Activated naive CD4-positive, alpha-beta T cell treated with anti-CD3 and anti-CD28 coated beads, Interleukin-2, amount 10 ng/mL, durations not matched to agents 7 days and 5 days (primary cell): ENCODE measurements around the gene DPYSL5.

Experiments
- CTCF ChIA-PET: fragments of 350-600 bp; sonication (Branson Sonifier 250); formaldehyde crosslinking; loops from one replicate; lab custom pipeline; 2021; ENCODE audit warnings: antibody characterized with exemption; lab: Charles Lee
- DNase-seq: peaks from one replicate; pipeline ENCODE4 v3.0.0-alpha.2; 2020
- H3K27ac Mint-ChIP-seq: one replicate; pipeline ENCODE4 v1.8.0; 2021; ENCODE audit warnings: mild to moderate bottlenecking, moderate library complexity, mixed read lengths
- H3K27me3 Mint-ChIP-seq: one replicate; pipeline ENCODE4 v1.8.0; 2021; ENCODE audit warnings: mild to moderate bottlenecking, mixed read lengths
- H3K36me3 Mint-ChIP-seq: one replicate; pipeline ENCODE4 v1.8.0; 2021; ENCODE audit warnings: mixed read lengths
- H3K4me1 Mint-ChIP-seq: one replicate; pipeline ENCODE4 v1.8.0; 2021; ENCODE audit warnings: mixed read lengths
- H3K4me3 Mint-ChIP-seq: one replicate; pipeline ENCODE4 v1.8.0; 2021; ENCODE audit warnings: mild to moderate bottlenecking, moderate library complexity, mixed read lengths
- H3K9me3 Mint-ChIP-seq: one replicate; pipeline ENCODE4 v1.8.0; 2021; ENCODE audit warnings: mixed read lengths

Gene DPYSL5

DNA sequence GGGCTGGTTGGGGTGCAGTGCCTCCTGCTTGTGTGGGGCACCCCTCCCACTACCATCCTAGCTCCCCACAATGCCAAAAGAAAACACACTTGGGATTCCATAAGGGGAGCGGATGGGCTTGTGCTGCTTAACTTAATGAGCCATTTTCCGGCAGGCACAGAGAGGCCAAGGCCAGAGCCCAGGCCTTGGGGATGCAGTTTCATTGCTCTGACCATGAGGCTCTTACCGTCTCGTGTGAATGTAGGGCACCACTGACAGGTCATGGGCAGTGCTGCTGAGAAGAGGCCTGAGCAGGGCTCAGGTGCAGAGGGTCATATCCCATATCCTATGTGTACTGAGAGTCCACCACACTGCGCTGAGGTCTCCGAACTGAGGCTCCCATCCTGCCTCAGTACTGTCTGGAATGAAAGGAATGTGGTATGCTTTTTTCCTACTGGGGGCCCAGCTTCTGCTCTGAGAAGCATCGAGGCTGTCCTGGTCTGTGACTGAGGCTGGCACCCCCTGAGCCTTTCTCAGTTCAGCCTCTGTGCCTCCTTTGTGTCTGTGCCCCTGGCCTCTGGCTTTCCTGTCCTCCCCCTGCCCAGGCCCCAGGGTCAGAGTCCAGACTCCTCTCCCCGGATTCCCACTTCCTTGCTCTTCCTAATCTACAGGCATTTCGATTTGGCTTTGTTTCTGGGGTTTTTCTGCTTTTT, 77.3 kb downstream of the DPYSL5 start:
- no peak for DNase-seq
- Mint-ChIP-seq H3K27me3 (peaks cover 35% of the 10 kb centered on the region), H3K4me1 (no peaks in the 10 kb centered on the region), H3K27ac (no peak overlapping the region), H3K4me3 (no peak overlapping the region), H3K36me3 (no peaks in the 10 kb centered on the region), H3K9me3 (no peaks in the 10 kb centered on the region)
- CTCF ChIA-PET: interaction anchor here (1.1 kb wide), 1 partner anchor 80 kb away, joined by 3 read pairs; no protein-coding TSS in a partner anchor

DNA sequence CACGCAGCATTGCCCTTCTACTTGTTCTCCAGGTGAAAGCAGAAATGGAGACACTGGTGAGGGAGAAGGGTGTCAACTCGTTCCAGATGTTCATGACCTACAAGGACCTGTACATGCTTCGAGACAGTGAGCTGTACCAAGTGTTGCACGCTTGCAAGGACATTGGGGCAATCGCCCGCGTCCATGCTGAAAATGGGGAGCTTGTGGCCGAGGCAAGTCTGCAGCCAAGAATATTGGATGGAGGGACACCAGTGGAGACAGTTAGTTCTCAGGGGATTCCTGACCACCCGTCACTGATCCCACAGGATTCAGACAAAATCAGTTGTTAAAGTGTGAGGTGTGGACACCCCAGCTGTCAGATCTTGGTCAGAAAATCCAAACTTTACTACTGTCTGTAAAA, 79.3 kb downstream of the DPYSL5 start:
- CTCF ChIA-PET: interaction anchor here (1.2 kb wide), 1 partner anchor 90 kb away, joined by 6 read pairs; no protein-coding TSS in a partner anchor
- Mint-ChIP-seq H3K27me3 (peaks cover 31% of the 10 kb centered on the region), H3K4me3 (no peak overlapping the region), H3K4me1 (no peaks in the 10 kb centered on the region), H3K36me3 (no peaks in the 10 kb centered on the region), H3K9me3 (no peaks in the 10 kb centered on the region), H3K27ac (no peak overlapping the region)
- no peak for DNase-seq

DNA sequence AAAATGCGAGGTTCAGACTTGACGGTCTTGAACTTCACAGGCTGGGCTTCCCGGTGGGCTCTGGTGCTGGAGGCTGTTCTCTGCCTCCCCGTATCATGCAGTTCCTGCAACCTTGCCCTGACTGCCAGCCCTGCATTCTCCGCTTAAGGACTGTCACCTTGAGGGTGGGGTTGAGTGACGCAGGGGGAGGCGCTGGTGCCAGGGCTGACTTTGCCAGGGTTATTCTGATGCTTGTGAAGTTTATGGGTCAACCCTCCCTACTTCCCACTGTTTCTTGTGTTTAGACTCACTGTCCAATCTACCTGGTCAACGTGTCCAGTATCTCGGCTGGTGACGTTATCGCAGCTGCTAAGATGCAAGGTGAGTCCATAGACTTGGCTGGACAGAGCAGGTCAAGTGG, 85.0 kb downstream of the DPYSL5 start:
- Mint-ChIP-seq H3K4me1 (no peaks in the 10 kb centered on the region), H3K27me3 (peaks cover 23% of the 10 kb centered on the region), H3K27ac (no peak overlapping the region), H3K36me3 (no peaks in the 10 kb centered on the region), H3K9me3 (no peaks in the 10 kb centered on the region), H3K4me3 (no peak overlapping the region)
- no peak for DNase-seq
- CTCF ChIA-PET: interaction anchor here (1.3 to 1.7 kb wide), 2 partner anchors 10 to 86 kb away, joined by 3 to 4 read pairs; no protein-coding TSS in a partner anchor

- Mint-ChIP-seq H3K27me3 (peaks cover 23% of the 10 kb centered on the region), H3K27ac (no peak overlapping the region), H3K36me3 (no peaks in the 10 kb centered on the region), H3K9me3 (no peaks in the 10 kb centered on the region), H3K4me1 (no peaks in the 10 kb centered on the region), H3K4me3 (no peak overlapping the region)
- no peak for DNase-seq
- CTCF ChIA-PET: interaction anchor here (1.1 to 1.7 kb wide), 3 partner anchors 11 to 87 kb away, joined by 3 to 5 read pairs (median 4); no protein-coding TSS in a partner anchor
Measured at GRCh38 chr2:26933431-26934334, 85.8 kb downstream of the DPYSL5 start.

DNA sequence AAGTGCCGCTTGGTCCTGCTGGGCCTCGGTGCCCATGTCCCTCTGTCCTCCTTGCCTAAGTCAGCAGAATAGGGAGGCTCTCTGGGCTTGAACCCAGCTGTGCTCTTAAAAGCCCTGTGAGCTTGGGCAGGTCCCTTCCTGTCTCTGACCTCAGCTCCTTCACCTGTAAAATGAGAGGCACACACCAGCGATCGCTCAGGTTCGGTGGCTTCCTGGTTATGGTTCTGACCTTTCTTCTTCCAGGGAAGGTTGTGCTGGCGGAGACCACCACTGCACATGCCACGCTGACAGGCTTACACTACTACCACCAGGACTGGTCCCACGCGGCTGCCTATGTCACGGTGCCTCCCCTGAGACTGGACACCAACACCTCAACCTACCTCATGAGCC, 86.4 kb downstream of the DPYSL5 start:
- CTCF ChIA-PET: interaction anchor here (1.1 kb wide), 1 partner anchor 12 kb away, joined by 5 read pairs; no protein-coding TSS in a partner anchor

GRCh38 chr2:26934985-26935384, 87.1 kb downstream of the DPYSL5 start:
- DNase-seq: no peak
- H3K27ac Mint-ChIP-seq: no peak overlapping the region
- no peaks in the 10 kb centered on the region for H3K36me3 Mint-ChIP-seq
- no peak overlapping the region for H3K4me3 Mint-ChIP-seq
- no peaks in the 10 kb centered on the region for H3K4me1 Mint-ChIP-seq
- peaks cover 26% of the 10 kb centered on the region for H3K27me3 Mint-ChIP-seq
- H3K9me3 Mint-ChIP-seq: no peaks in the 10 kb centered on the region
- CTCF ChIA-PET: interaction anchor here (1.1 kb wide), 1 partner anchor 12 kb away, joined by 5 read pairs; no protein-coding TSS in a partner anchor

More for the DNA sequence above, 86.4 kb downstream of the DPYSL5 start:
- no peaks in the 10 kb centered on the region for H3K36me3 Mint-ChIP-seq
- H3K4me1 Mint-ChIP-seq: no peaks in the 10 kb centered on the region
- H3K9me3 Mint-ChIP-seq: no peaks in the 10 kb centered on the region
- DNase-seq: no peak
- H3K27me3 Mint-ChIP-seq: peaks cover 23% of the 10 kb centered on the region
- H3K27ac Mint-ChIP-seq: no peak overlapping the region
- no peak overlapping the region for H3K4me3 Mint-ChIP-seq

DNA sequence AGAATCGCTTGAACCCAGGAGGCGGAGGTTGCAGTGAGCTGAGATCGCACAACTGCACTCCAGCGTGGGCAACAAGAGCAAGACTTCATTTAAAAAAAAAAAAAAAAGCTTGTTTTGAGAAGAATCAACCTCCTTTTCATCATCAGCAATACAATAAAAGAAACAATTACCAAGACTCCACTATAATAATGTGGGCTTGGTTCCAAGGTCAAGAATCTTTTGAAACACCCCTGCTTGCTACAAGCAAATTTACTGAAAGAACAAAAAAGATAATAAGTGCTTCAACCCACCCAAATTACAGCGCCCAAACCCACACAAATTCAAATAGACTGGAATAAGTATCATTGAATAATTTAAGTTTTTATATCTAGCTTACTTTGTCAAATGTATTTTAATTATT, 88.9 kb downstream of the DPYSL5 start:
- Mint-ChIP-seq H3K27me3 (peaks cover 30% of the 10 kb centered on the region), H3K4me3 (no peak overlapping the region), H3K36me3 (no peaks in the 10 kb centered on the region), H3K9me3 (no peaks in the 10 kb centered on the region), H3K27ac (no peak overlapping the region), H3K4me1 (no peaks in the 10 kb centered on the region)
- no peak for DNase-seq
- CTCF ChIA-PET: interaction anchor here (1.6 kb wide), 1 partner anchor 91 kb away, joined by 4 read pairs; no protein-coding TSS in a partner anchor

DNA sequence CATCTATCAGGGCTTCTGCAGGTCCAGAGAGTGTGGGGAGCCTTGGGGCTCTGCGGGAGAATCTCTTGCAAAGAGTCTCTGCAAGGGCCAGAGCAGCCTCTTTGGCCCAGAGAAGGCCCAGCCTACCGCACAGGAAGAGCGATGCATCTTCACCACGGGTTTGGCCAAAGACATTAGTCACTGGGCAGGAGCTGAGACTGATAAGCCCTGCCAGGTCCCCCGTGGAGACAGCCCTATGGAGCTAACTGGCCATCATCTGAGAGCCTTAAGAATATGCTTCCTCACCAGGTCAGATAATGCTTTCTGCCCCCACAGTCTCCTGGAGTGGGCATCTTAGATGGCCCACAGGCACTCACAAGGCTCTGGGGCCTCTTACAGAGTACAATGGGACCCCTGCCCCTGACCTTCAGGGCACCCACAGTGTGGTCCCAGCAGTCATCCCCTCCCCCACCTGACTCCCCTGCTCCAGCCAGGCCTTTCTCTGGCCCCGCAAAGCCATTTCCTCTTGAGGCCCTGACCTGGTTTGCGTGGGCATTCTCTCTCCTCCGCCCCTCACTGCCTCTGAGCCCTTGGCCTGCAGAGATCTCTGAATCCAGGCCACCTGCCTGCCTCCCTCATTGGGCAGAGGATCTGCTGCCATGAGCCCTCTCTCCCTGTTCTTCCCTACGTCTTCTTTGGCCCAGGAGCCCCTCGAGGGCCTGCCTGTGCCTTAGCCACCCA, 90.6 kb downstream of the DPYSL5 start:
- no peaks in the 10 kb centered on the region for H3K36me3 Mint-ChIP-seq
- no peak for DNase-seq

GRCh38 chr2:26940001-26940400, 92.1 kb downstream of the DPYSL5 start:
- Mint-ChIP-seq H3K36me3 (no peaks in the 10 kb centered on the region), H3K9me3 (no peaks in the 10 kb centered on the region), H3K27me3 (peaks cover 31% of the 10 kb centered on the region), H3K27ac (no peak overlapping the region), H3K4me3 (no peak overlapping the region), H3K4me1 (no peaks in the 10 kb centered on the region)
- no peak for DNase-seq
- CTCF ChIA-PET: interaction anchor here (1.7 to 6.1 kb wide), 3 partner anchors 18 to 93 kb away, joined by 4 to 95 read pairs (median 14); partner anchors contain the start of gene DPYSL5

More for the DNA sequence above, 90.6 kb downstream of the DPYSL5 start:
- Mint-ChIP-seq H3K9me3 (no peaks in the 10 kb centered on the region), H3K4me3 (no peak overlapping the region), H3K27ac (no peak overlapping the region), H3K4me1 (no peaks in the 10 kb centered on the region), H3K27me3 (peaks cover 36% of the 10 kb centered on the region)
- CTCF ChIA-PET: no interaction called here

DNA sequence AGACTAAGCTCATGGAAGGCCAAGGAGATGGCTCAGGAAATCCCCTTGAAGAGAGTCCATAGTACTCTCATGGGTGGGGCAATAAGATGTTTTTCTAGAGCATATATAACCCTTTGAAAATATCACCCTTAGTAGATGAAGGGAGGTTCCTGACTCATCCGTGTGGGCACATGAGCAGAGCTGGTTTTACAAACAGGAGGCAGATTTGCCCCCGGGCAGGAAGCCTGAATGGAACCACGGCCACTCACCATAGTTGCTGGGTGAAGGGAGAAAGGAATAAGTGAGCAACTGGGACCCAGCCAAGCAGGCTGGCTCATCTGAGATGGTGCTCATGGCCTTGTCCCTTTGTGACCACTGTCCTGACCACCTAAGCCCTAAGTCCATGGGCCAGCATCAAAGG, 93.6 kb downstream of the DPYSL5 start:
- Mint-ChIP-seq H3K27ac (no peak overlapping the region), H3K9me3 (no peaks in the 10 kb centered on the region), H3K4me3 (no peak overlapping the region), H3K36me3 (no peaks in the 10 kb centered on the region), H3K4me1 (no peaks in the 10 kb centered on the region), H3K27me3 (peaks cover 29% of the 10 kb centered on the region)
- no peak for DNase-seq
- CTCF ChIA-PET: interaction anchor here (1.2 to 6.1 kb wide), 3 partner anchors 16 to 94 kb away, joined by 3 to 95 read pairs (median 14); partner anchors contain the start of gene DPYSL5

- no peaks in the 10 kb centered on the region for H3K9me3 Mint-ChIP-seq
- no peak overlapping the region for H3K27ac Mint-ChIP-seq
- H3K36me3 Mint-ChIP-seq: no peaks in the 10 kb centered on the region
- CTCF ChIA-PET: interaction anchor here (0.5 to 6.1 kb wide), 14 partner anchors 12 to 345 kb away, joined by 3 to 95 read pairs (median 3); partner anchors contain the start of gene DPYSL5
- H3K4me3 Mint-ChIP-seq: no peak overlapping the region
- DNase-seq: peak; percentile 75
- peaks cover 33% of the 10 kb centered on the region for H3K27me3 Mint-ChIP-seq
- H3K4me1 Mint-ChIP-seq: no peaks in the 10 kb centered on the region
Measured at GRCh38 chr2:26942543-26943295, 94.8 kb downstream of the DPYSL5 start.

DNA sequence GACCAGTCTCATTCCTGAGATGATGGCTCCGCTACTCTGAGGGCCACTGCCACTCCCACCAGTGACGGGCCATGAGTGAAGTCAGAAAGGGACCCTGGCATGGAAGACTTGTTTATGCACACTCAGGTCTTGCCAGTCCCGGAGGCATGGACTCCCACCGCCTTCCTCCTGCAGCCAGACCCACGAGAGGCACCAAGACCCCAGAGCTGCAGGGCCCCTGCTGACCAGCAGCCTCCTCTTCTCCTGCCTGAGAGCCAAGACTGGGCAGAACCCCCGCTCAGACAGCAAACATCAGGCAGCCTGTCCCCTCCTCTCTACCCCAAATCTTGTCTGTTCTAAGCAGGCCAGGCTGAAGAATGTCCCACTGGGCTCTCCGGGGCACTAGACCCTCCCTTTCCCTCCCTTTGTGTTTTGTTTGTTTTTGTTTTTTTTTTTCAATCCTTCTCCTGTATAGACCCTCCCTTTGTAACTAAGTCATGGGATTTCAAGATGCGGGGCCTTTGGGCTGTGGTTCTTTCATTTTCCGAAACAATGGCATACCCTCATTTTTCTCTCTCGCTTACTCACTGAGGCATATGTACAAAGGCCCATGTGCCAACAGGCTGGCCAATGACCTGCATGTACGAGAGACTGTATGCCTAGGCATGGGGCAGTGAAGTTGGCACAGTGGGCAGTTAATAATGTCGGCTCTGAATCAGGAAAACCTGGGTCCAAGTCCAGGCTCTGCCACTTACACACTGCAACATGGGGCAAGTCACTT, 98.2 kb downstream of the DPYSL5 start:
- no peak overlapping the region for H3K4me3 Mint-ChIP-seq
- no peak overlapping the region for H3K27ac Mint-ChIP-seq
- no peak for DNase-seq
- H3K27me3 Mint-ChIP-seq: peaks cover 35% of the 10 kb centered on the region
- no peaks in the 10 kb centered on the region for H3K4me1 Mint-ChIP-seq
- H3K9me3 Mint-ChIP-seq: no peaks in the 10 kb centered on the region
- H3K36me3 Mint-ChIP-seq: no peaks in the 10 kb centered on the region
- CTCF ChIA-PET: no interaction called here
